Mesothelial cell of epicardium (in vitro differentiated cells): ENCODE data around the gene LRRC52. TPM values are rescaled to one million over a fixed set of nuclear protein-coding genes. Genes with fewer than 3 reads are reported as not detected.

Experiments
- DNase-seq, 2 experiments: peaks; one replicate each; pipeline ENCODE4 v3.0.0; 2021; ENCODE audit warnings: low spot score in 2 of 2; ENCODE audit not compliant: unreplicated experiment in 2 of 2
- H3K27ac Mint-ChIP-seq: 2 replicates; pipeline ENCODE4 v1.8.0; 2021; ENCODE audit warnings: mixed read lengths
- H3K27me3 Mint-ChIP-seq: 2 replicates; pipeline ENCODE4 v1.8.0; 2021; ENCODE audit warnings: low read depth, mixed read lengths
- H3K36me3 Mint-ChIP-seq: 2 replicates; pipeline ENCODE4 v1.8.0; 2021; ENCODE audit warnings: mixed read lengths
- H3K4me1 Mint-ChIP-seq: 2 replicates; pipeline ENCODE4 v1.8.0; 2021; ENCODE audit warnings: mixed read lengths
- H3K4me3 Mint-ChIP-seq: 2 replicates; pipeline ENCODE4 v1.8.0; 2021; ENCODE audit warnings: mild to moderate bottlenecking, moderate library complexity, mixed read lengths
- H3K9me3 Mint-ChIP-seq: 2 replicates; pipeline ENCODE4 v1.8.0; 2021; ENCODE audit warnings: mixed read lengths
- CTCF ChIP-seq: fragments of 200-600 bp; sonication (generic); IDR thresholded peaks from one replicate; pipeline ENCODE4 v1.5.0; 2021; ENCODE audit warnings: antibody characterized with exemption; ENCODE audit not compliant: unreplicated experiment
- total RNA-seq: library from RNA; stranded (reverse); gene quantifications from 3 replicates; pipeline ENCODE4 v1.2.1, GENCODE V29; 2021

The LRRC52 gene
- total RNA-seq, 1 donor from 2014 or later = not detected

- peaks cover 31% of the 10 kb centered on the region for H3K27me3 Mint-ChIP-seq
- no peaks in the 10 kb centered on the region for H3K36me3 Mint-ChIP-seq
- DNase-seq = no peak
- H3K4me3 Mint-ChIP-seq = no peak overlapping the region
- H3K27ac Mint-ChIP-seq = no peak overlapping the region
- H3K9me3 Mint-ChIP-seq = no peaks in the 10 kb centered on the region
- no peak for TF ChIP-seq CTCF
- H3K4me1 Mint-ChIP-seq = no peaks in the 10 kb centered on the region
These were observed 7.7 kb downstream of the LRRC52 start for GRCh38 chr1:165551469-165551868.

- no peaks in the 10 kb centered on the region for H3K9me3 Mint-ChIP-seq
- H3K36me3 Mint-ChIP-seq = no peaks in the 10 kb centered on the region
- H3K27me3 Mint-ChIP-seq = peaks cover 40% of the 10 kb centered on the region
- H3K4me3 Mint-ChIP-seq = no peak overlapping the region
- peaks cover 3% of the 10 kb centered on the region for H3K4me1 Mint-ChIP-seq
- H3K27ac Mint-ChIP-seq = no peak overlapping the region
- DNase-seq = no peak
- TF ChIP-seq CTCF = no peak
These were observed 17.3 kb downstream of the LRRC52 start for GRCh38 chr1:165560883-165561656.

- Mint-ChIP-seq H3K36me3 (no peaks in the 10 kb centered on the region), H3K27ac (no peak overlapping the region), H3K4me1 (peaks cover 3% of the 10 kb centered on the region), H3K9me3 (no peaks in the 10 kb centered on the region), H3K27me3 (peaks cover 39% of the 10 kb centered on the region), H3K4me3 (no peak overlapping the region)
- TF ChIP-seq CTCF = no peak
- no peak for DNase-seq
These were observed 18.8 kb downstream of the LRRC52 start for GRCh38 chr1:165562571-165562970.

GRCh38 chr1:165563551-165563950 is 19.8 kb downstream of the LRRC52 start:
- Mint-ChIP-seq H3K36me3 (no peaks in the 10 kb centered on the region), H3K4me1 (peaks cover 3% of the 10 kb centered on the region), H3K4me3 (no peak overlapping the region), H3K9me3 (no peaks in the 10 kb centered on the region), H3K27me3 (peaks cover 37% of the 10 kb centered on the region), H3K27ac (no peak overlapping the region)
- no peak for DNase-seq
- no peak for TF ChIP-seq CTCF

- no peak for TF ChIP-seq CTCF
- Mint-ChIP-seq H3K4me1 (peaks cover 3% of the 10 kb centered on the region), H3K36me3 (no peaks in the 10 kb centered on the region), H3K4me3 (no peak overlapping the region), H3K9me3 (no peaks in the 10 kb centered on the region), H3K27me3 (peaks cover 36% of the 10 kb centered on the region), H3K27ac (no peak overlapping the region)
- no peak for DNase-seq
These were observed 20.8 kb downstream of the LRRC52 start for GRCh38 chr1:165564561-165564960.
